Measurements from ENCODE around the gene ATP1B3.

DNA sequence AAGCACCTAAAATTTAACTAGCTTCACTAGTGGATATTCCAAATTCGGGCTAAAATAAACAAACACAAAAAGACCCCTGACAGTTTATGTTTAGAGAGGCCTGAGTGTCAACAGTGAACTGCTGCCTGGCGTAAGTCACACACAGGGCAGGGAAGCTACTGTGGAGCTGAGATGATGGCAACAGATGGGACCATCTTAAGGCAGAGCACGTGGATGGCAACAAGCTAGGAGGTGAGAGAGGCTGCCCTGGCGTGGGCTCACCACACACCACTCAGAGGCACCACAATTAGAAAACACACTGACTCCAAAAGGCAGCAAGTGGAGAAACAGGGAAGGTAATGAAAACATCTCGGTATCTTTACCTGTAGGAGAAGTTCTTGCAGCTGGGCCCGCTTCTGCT, 93.3 kb downstream of the ATP1B3 start:
- TF ChIP-seq, protein P1, sequence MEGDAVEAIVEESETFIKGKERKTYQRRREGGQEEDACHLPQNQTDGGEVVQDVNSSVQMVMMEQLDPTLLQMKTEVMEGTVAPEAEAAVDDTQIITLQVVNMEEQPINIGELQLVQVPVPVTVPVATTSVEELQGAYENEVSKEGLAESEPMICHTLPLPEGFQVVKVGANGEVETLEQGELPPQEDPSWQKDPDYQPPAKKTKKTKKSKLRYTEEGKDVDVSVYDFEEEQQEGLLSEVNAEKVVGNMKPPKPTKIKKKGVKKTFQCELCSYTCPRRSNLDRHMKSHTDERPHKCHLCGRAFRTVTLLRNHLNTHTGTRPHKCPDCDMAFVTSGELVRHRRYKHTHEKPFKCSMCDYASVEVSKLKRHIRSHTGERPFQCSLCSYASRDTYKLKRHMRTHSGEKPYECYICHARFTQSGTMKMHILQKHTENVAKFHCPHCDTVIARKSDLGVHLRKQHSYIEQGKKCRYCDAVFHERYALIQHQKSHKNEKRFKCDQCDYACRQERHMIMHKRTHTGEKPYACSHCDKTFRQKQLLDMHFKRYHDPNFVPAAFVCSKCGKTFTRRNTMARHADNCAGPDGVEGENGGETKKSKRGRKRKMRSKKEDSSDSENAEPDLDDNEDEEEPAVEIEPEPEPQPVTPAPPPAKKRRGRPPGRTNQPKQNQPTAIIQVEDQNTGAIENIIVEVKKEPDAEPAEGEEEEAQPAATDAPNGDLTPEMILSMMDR (IDR thresholded peaks at IDR 0.05; ENCODE audit: insufficient read depth, low read depth, low read length) = no peak
- TF ChIP-seq EZH2 (IDR thresholded peaks at IDR 0.05; ENCODE audit: insufficient read depth, low read length) = no peak
